SK-N-SH (cell line): ENCODE results near the gene SLC7A7.

Experiments used
- FOXJ3 ChIP-seq: sonication (generic); formaldehyde crosslinking; IDR thresholded peaks from 2 replicates; pipeline ENCODE4 v1.5.1; 2020; ENCODE audit warnings: mild to moderate bottlenecking, missing genetic modification reagents
- RCOR1 ChIP-seq: fragments of 150-350 bp; IDR thresholded peaks from 2 replicates; pipeline ENCODE4 v1.6.1; 2017; ENCODE audit warnings: antibody characterized with exemption, low read length
- SMC3 ChIP-seq: IDR thresholded peaks from 2 replicates; pipeline ENCODE4 v1.6.1; 2012; ENCODE audit warnings: low read depth, low read length, improper control_type of control experiment
- TF ChIP-seq, protein P1 (sequence below): fragments of 200-600 bp; sonication (generic); IDR thresholded peaks from 2 replicates; pipeline ENCODE4 v1.6.1; 2017; ENCODE audit warnings: antibody characterized with exemption, mild to moderate bottlenecking, moderate library complexity
- TF ChIP-seq, protein P2 (sequence below): IDR thresholded peaks from 2 replicates; pipeline ENCODE4 v1.4.0; 2012; ENCODE audit warnings: low read depth

DNA sequence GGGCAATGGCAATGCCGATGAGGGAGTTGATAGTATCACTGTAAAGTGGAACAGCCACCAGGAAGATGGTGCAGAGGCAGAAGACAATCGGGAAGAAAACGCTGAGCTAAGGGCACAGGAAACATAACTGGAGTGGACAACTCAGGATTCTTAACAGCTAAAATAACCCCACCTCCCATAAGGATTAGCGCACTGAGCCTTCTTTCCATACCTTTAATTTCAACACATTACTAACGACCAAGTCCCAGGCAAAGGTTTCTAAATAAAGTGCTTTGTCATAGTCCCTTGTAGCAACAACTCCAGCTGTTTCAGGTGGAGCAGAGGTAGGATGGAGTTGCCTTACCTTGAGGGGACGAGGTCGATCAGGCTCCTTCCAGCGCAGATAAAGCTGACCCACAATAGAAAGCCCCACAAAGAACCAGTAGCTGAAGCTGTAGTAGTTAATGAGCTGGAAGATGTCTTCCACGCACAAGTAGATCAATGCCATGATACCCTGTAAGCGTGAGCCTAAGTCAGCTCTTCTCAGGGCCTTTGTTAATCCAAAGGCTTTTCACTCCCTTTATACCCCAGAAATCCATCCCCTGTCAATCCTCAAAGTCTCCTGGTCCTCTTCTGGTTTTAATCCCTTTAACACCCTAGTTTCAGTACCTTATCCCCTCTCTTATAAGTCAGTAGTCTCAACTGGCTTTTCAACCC is 41.1 kb downstream of the SLC7A7 start:
- TF ChIP-seq, protein P1, sequence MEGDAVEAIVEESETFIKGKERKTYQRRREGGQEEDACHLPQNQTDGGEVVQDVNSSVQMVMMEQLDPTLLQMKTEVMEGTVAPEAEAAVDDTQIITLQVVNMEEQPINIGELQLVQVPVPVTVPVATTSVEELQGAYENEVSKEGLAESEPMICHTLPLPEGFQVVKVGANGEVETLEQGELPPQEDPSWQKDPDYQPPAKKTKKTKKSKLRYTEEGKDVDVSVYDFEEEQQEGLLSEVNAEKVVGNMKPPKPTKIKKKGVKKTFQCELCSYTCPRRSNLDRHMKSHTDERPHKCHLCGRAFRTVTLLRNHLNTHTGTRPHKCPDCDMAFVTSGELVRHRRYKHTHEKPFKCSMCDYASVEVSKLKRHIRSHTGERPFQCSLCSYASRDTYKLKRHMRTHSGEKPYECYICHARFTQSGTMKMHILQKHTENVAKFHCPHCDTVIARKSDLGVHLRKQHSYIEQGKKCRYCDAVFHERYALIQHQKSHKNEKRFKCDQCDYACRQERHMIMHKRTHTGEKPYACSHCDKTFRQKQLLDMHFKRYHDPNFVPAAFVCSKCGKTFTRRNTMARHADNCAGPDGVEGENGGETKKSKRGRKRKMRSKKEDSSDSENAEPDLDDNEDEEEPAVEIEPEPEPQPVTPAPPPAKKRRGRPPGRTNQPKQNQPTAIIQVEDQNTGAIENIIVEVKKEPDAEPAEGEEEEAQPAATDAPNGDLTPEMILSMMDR: no peak
- TF ChIP-seq RCOR1: no peak
- TF ChIP-seq FOXJ3 (CRISPR knock-in tag): no peak
- TF ChIP-seq, protein P2, sequence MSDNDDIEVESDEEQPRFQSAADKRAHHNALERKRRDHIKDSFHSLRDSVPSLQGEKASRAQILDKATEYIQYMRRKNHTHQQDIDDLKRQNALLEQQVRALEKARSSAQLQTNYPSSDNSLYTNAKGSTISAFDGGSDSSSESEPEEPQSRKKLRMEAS: no peak
- TF ChIP-seq SMC3: no peak
